ENCODE results near the gene VAV3.
"Not testable (repeated sequence)": the region's sequence is repeated elsewhere in the genome, so short reads cannot be mapped to it uniquely, and the experiment has no call there.

VAV3 gene

GRCh38 chr1:107739651-107740050 lies 225.3 kb downstream of the VAV3 start:
- Histone ChIP-seq H3K4me3 (ENCODE audit: low read length in 2 of 2) (no peak overlapping the region), H3K9ac (ENCODE audit: low read length in 2 of 2) (no peak overlapping the region), H3K9me3 (ENCODE audit: control insufficient read depth in 2 of 2, low read length in 2 of 2) (no peaks in the 10 kb centered on the region), H3K27me3 (ENCODE audit: control insufficient read depth in 1 of 2, insufficient read depth in 2 of 2, low read length in 2 of 2) (no peaks in the 10 kb centered on the region), H3K4me1 (ENCODE audit: control insufficient read depth, insufficient read depth, low read length) (no peaks in the 10 kb centered on the region), H3K36me3 (ENCODE audit: control insufficient read depth in 2 of 2, insufficient read depth in 2 of 2, low read length in 2 of 2) (no peaks in the 10 kb centered on the region), H3K27ac (ENCODE audit: low read length) (no peak overlapping the region)

GRCh38 chr1:107739201-107739600 lies 225.8 kb downstream of the VAV3 start:
- no peak overlapping the region for H3K4me3 ChIP-seq (ENCODE audit: low read length in 2 of 2)
- no peaks in the 10 kb centered on the region for H3K4me1 ChIP-seq (ENCODE audit: control insufficient read depth, insufficient read depth, low read length)
- no peaks in the 10 kb centered on the region for H3K9me3 ChIP-seq (ENCODE audit: control insufficient read depth in 2 of 2, low read length in 2 of 2)
- no peak overlapping the region for H3K27ac ChIP-seq (ENCODE audit: low read length)
- H3K36me3 ChIP-seq (ENCODE audit: control insufficient read depth in 2 of 2, insufficient read depth in 2 of 2, low read length in 2 of 2) = no peaks in the 10 kb centered on the region
- H3K9ac ChIP-seq (ENCODE audit: low read length in 2 of 2) = no peak overlapping the region
- H3K27me3 ChIP-seq (ENCODE audit: control insufficient read depth in 1 of 2, insufficient read depth in 2 of 2, low read length in 2 of 2) = no peaks in the 10 kb centered on the region

GRCh38 chr1:107733401-107733800 lies 231.6 kb downstream of the VAV3 start:
- H3K4me1 ChIP-seq (ENCODE audit: control insufficient read depth, insufficient read depth, low read length); H3K9me3 ChIP-seq (ENCODE audit: control insufficient read depth in 2 of 2, low read length in 2 of 2); H3K27ac ChIP-seq (ENCODE audit: low read length); H3K9ac ChIP-seq (ENCODE audit: low read length in 2 of 2); H3K4me3 ChIP-seq (ENCODE audit: low read length in 2 of 2); H3K36me3 ChIP-seq (ENCODE audit: control insufficient read depth in 2 of 2, insufficient read depth in 2 of 2, low read length in 2 of 2); H3K27me3 ChIP-seq (ENCODE audit: control insufficient read depth in 1 of 2, insufficient read depth in 2 of 2, low read length in 2 of 2): not testable (repeated sequence)

- H3K4me1 ChIP-seq (ENCODE audit: control insufficient read depth, insufficient read depth, low read length) = no peaks in the 10 kb centered on the region
- no peak overlapping the region for H3K4me3 ChIP-seq (ENCODE audit: low read length in 2 of 2)
- no peak overlapping the region for H3K27ac ChIP-seq (ENCODE audit: low read length)
- no peaks in the 10 kb centered on the region for H3K9me3 ChIP-seq (ENCODE audit: control insufficient read depth in 2 of 2, low read length in 2 of 2)
- H3K27me3 ChIP-seq (ENCODE audit: control insufficient read depth in 1 of 2, insufficient read depth in 2 of 2, low read length in 2 of 2) = no peaks in the 10 kb centered on the region
- H3K36me3 ChIP-seq (ENCODE audit: control insufficient read depth in 2 of 2, insufficient read depth in 2 of 2, low read length in 2 of 2) = no peaks in the 10 kb centered on the region
- H3K9ac ChIP-seq (ENCODE audit: low read length in 2 of 2) = no peak overlapping the region
These were observed 237.1 kb downstream of the VAV3 start for GRCh38 chr1:107727866-107728265.

- Histone ChIP-seq H3K9ac (ENCODE audit: low read length in 2 of 2) (no peak overlapping the region), H3K27me3 (ENCODE audit: control insufficient read depth in 1 of 2, insufficient read depth in 2 of 2, low read length in 2 of 2) (no peaks in the 10 kb centered on the region), H3K36me3 (ENCODE audit: control insufficient read depth in 2 of 2, insufficient read depth in 2 of 2, low read length in 2 of 2) (no peaks in the 10 kb centered on the region)
These were observed 238.1 kb downstream of the VAV3 start for GRCh38 chr1:107726860-107727259.

GRCh38 chr1:107724648-107725047 lies 240.3 kb downstream of the VAV3 start:
- Histone ChIP-seq H3K27ac (ENCODE audit: low read length) (no peak overlapping the region), H3K4me3 (ENCODE audit: low read length in 2 of 2) (no peak overlapping the region)

More at GRCh38 chr1:107726860-107727259, 238.1 kb downstream of the VAV3 start:
- Histone ChIP-seq H3K4me3 (ENCODE audit: low read length in 2 of 2) (no peak overlapping the region), H3K4me1 (ENCODE audit: control insufficient read depth, insufficient read depth, low read length) (no peaks in the 10 kb centered on the region), H3K9me3 (ENCODE audit: control insufficient read depth in 2 of 2, low read length in 2 of 2) (no peaks in the 10 kb centered on the region), H3K27ac (ENCODE audit: low read length) (no peak overlapping the region)

GRCh38 chr1:107720210-107720609 lies 244.8 kb downstream of the VAV3 start:
- not testable (repeated sequence) for H3K36me3 ChIP-seq (ENCODE audit: control insufficient read depth in 2 of 2, insufficient read depth in 2 of 2, low read length in 2 of 2); H3K27me3 ChIP-seq (ENCODE audit: control insufficient read depth in 1 of 2, insufficient read depth in 2 of 2, low read length in 2 of 2); H3K9ac ChIP-seq (ENCODE audit: low read length in 2 of 2); H3K4me3 ChIP-seq (ENCODE audit: low read length in 2 of 2); H3K27ac ChIP-seq (ENCODE audit: low read length); H3K4me1 ChIP-seq (ENCODE audit: control insufficient read depth, insufficient read depth, low read length); H3K9me3 ChIP-seq (ENCODE audit: control insufficient read depth in 2 of 2, low read length in 2 of 2)

More at GRCh38 chr1:107724648-107725047, 240.3 kb downstream of the VAV3 start:
- H3K9ac ChIP-seq (ENCODE audit: low read length in 2 of 2) = no peak overlapping the region
- no peaks in the 10 kb centered on the region for H3K4me1 ChIP-seq (ENCODE audit: control insufficient read depth, insufficient read depth, low read length)
- H3K36me3 ChIP-seq (ENCODE audit: control insufficient read depth in 2 of 2, insufficient read depth in 2 of 2, low read length in 2 of 2) = no peaks in the 10 kb centered on the region
- no peaks in the 10 kb centered on the region for H3K9me3 ChIP-seq (ENCODE audit: control insufficient read depth in 2 of 2, low read length in 2 of 2)
- H3K27me3 ChIP-seq (ENCODE audit: control insufficient read depth in 1 of 2, insufficient read depth in 2 of 2, low read length in 2 of 2) = no peaks in the 10 kb centered on the region

- Histone ChIP-seq H3K27me3 (ENCODE audit: control insufficient read depth in 1 of 2, insufficient read depth in 2 of 2, low read length in 2 of 2) (no peaks in the 10 kb centered on the region), H3K36me3 (ENCODE audit: control insufficient read depth in 2 of 2, insufficient read depth in 2 of 2, low read length in 2 of 2) (no peaks in the 10 kb centered on the region), H3K4me1 (ENCODE audit: control insufficient read depth, insufficient read depth, low read length) (no peaks in the 10 kb centered on the region), H3K9ac (ENCODE audit: low read length in 2 of 2) (no peak overlapping the region), H3K4me3 (ENCODE audit: low read length in 2 of 2) (no peak overlapping the region), H3K27ac (ENCODE audit: low read length) (no peak overlapping the region), H3K9me3 (ENCODE audit: control insufficient read depth in 2 of 2, low read length in 2 of 2) (no peaks in the 10 kb centered on the region)
These were observed 255.0 kb downstream of the VAV3 start for GRCh38 chr1:107710005-107710404.

- Histone ChIP-seq H3K9ac (ENCODE audit: low read length in 2 of 2) (no peak overlapping the region), H3K9me3 (ENCODE audit: control insufficient read depth in 2 of 2, low read length in 2 of 2) (no peaks in the 10 kb centered on the region), H3K4me3 (ENCODE audit: low read length in 2 of 2) (no peak overlapping the region), H3K27ac (ENCODE audit: low read length) (no peak overlapping the region), H3K36me3 (ENCODE audit: control insufficient read depth in 2 of 2, insufficient read depth in 2 of 2, low read length in 2 of 2) (no peaks in the 10 kb centered on the region), H3K4me1 (ENCODE audit: control insufficient read depth, insufficient read depth, low read length) (no peaks in the 10 kb centered on the region), H3K27me3 (ENCODE audit: control insufficient read depth in 1 of 2, insufficient read depth in 2 of 2, low read length in 2 of 2) (no peaks in the 10 kb centered on the region)
These were observed 257.9 kb downstream of the VAV3 start for GRCh38 chr1:107707111-107707510.

- Histone ChIP-seq H3K9ac (ENCODE audit: low read length in 2 of 2) (no peak overlapping the region), H3K9me3 (ENCODE audit: control insufficient read depth in 2 of 2, low read length in 2 of 2) (no peaks in the 10 kb centered on the region), H3K27me3 (ENCODE audit: control insufficient read depth in 1 of 2, insufficient read depth in 2 of 2, low read length in 2 of 2) (no peaks in the 10 kb centered on the region), H3K4me3 (ENCODE audit: low read length in 2 of 2) (no peak overlapping the region), H3K36me3 (ENCODE audit: control insufficient read depth in 2 of 2, insufficient read depth in 2 of 2, low read length in 2 of 2) (no peaks in the 10 kb centered on the region), H3K4me1 (ENCODE audit: control insufficient read depth, insufficient read depth, low read length) (no peaks in the 10 kb centered on the region), H3K27ac (ENCODE audit: low read length) (no peak overlapping the region)
These were observed 258.8 kb downstream of the VAV3 start for GRCh38 chr1:107706182-107706581.

- H3K4me1 ChIP-seq (ENCODE audit: control insufficient read depth, insufficient read depth, low read length) = no peaks in the 10 kb centered on the region
- H3K9me3 ChIP-seq (ENCODE audit: control insufficient read depth in 2 of 2, low read length in 2 of 2) = no peaks in the 10 kb centered on the region
- no peaks in the 10 kb centered on the region for H3K36me3 ChIP-seq (ENCODE audit: control insufficient read depth in 2 of 2, insufficient read depth in 2 of 2, low read length in 2 of 2)
- H3K27ac ChIP-seq (ENCODE audit: low read length) = no peak overlapping the region
- H3K9ac ChIP-seq (ENCODE audit: low read length in 2 of 2) = no peak overlapping the region
- no peak overlapping the region for H3K4me3 ChIP-seq (ENCODE audit: low read length in 2 of 2)
- H3K27me3 ChIP-seq (ENCODE audit: control insufficient read depth in 1 of 2, insufficient read depth in 2 of 2, low read length in 2 of 2) = no peaks in the 10 kb centered on the region
These were observed 260.1 kb downstream of the VAV3 start for GRCh38 chr1:107704911-107705310.
